Chondrocyte (in vitro differentiated cells): ENCODE measurements around the gene WSCD2. TPM values are rescaled to one million over a fixed set of nuclear protein-coding genes. Genes with fewer than 3 reads are reported as not detected.

Source experiments
- DNase-seq: peaks from one replicate; pipeline ENCODE4 v3.0.0; 2021; ENCODE audit warnings: mixed read lengths, low spot score
- H3K27ac Mint-ChIP-seq: one replicate; pipeline ENCODE4 v1.8.0; 2021; ENCODE audit warnings: mild to moderate bottlenecking, moderate library complexity, mixed read lengths; ENCODE audit not compliant: unreplicated experiment
- H3K27me3 Mint-ChIP-seq: 2 replicates; pipeline ENCODE4 v1.8.0; 2021; ENCODE audit warnings: low read depth, mixed read lengths
- H3K36me3 Mint-ChIP-seq: 2 replicates; pipeline ENCODE4 v1.8.0; 2021; ENCODE audit warnings: low read depth, mixed read lengths
- H3K4me1 Mint-ChIP-seq: 2 replicates; pipeline ENCODE4 v1.8.0; 2021; ENCODE audit warnings: low read depth, mild to moderate bottlenecking, mixed read lengths
- H3K4me3 Mint-ChIP-seq: one replicate; pipeline ENCODE4 v1.8.0; 2021; ENCODE audit warnings: mild to moderate bottlenecking, moderate library complexity, mixed read lengths; ENCODE audit not compliant: unreplicated experiment
- H3K9me3 Mint-ChIP-seq: 2 replicates; pipeline ENCODE4 v1.8.0; 2021; ENCODE audit warnings: low read depth, mixed read lengths
- CTCF ChIP-seq: fragments of 200-600 bp; sonication (generic); IDR thresholded peaks from 2 replicates; pipeline ENCODE4 v1.5.0; 2021; ENCODE audit warnings: antibody characterized with exemption, mild to moderate bottlenecking, moderate library complexity
- total RNA-seq: library from RNA; stranded (reverse); gene quantifications from 3 replicates; pipeline ENCODE4 v1.2.1, GENCODE V29; 2021

The WSCD2 gene
- total RNA-seq, 1 donor from 2014 or later = 0.32 TPM

- Mint-ChIP-seq H3K36me3 (no peaks in the 10 kb centered on the region), H3K27ac (no peak overlapping the region), H3K27me3 (peaks cover 36% of the 10 kb centered on the region), H3K4me3 (no peak overlapping the region), H3K9me3 (no peaks in the 10 kb centered on the region), H3K4me1 (no peaks in the 10 kb centered on the region)
- TF ChIP-seq CTCF = no peak
- DNase-seq = no peak
Measured at GRCh38 chr12:108122644-108123043, 6.4 kb upstream of the WSCD2 start.

GRCh38 chr12:108123402-108123801 lies 5.7 kb upstream of the WSCD2 start:
- no peak for DNase-seq
- Mint-ChIP-seq H3K27me3 (peaks cover 38% of the 10 kb centered on the region), H3K36me3 (no peaks in the 10 kb centered on the region), H3K4me3 (no peak overlapping the region), H3K27ac (no peak overlapping the region), H3K4me1 (peaks cover 2% of the 10 kb centered on the region), H3K9me3 (no peaks in the 10 kb centered on the region)
- TF ChIP-seq CTCF = no peak

GRCh38 chr12:108125073-108125472 lies 4.0 kb upstream of the WSCD2 start:
- peaks cover 7% of the 10 kb centered on the region for H3K4me1 Mint-ChIP-seq
- H3K27ac Mint-ChIP-seq = no peak overlapping the region
- TF ChIP-seq CTCF = no peak
- peaks cover 39% of the 10 kb centered on the region for H3K27me3 Mint-ChIP-seq
- no peak overlapping the region for H3K4me3 Mint-ChIP-seq
- no peak for DNase-seq
- H3K9me3 Mint-ChIP-seq = no peaks in the 10 kb centered on the region
- no peaks in the 10 kb centered on the region for H3K36me3 Mint-ChIP-seq

GRCh38 chr12:108126212-108126611 lies 2.9 kb upstream of the WSCD2 start:
- Mint-ChIP-seq H3K9me3 (no peaks in the 10 kb centered on the region), H3K27ac (no peak overlapping the region), H3K4me3 (no peak overlapping the region), H3K27me3 (peaks cover 39% of the 10 kb centered on the region), H3K36me3 (no peaks in the 10 kb centered on the region), H3K4me1 (peaks cover 9% of the 10 kb centered on the region)
- no peak for TF ChIP-seq CTCF
- no peak for DNase-seq

GRCh38 chr12:108126990-108127501 lies 2.0 kb upstream of the WSCD2 start:
- Mint-ChIP-seq H3K9me3 (no peaks in the 10 kb centered on the region), H3K4me3 (no peak overlapping the region), H3K27me3 (peaks cover 46% of the 10 kb centered on the region), H3K4me1 (peaks cover 9% of the 10 kb centered on the region), H3K36me3 (no peaks in the 10 kb centered on the region), H3K27ac (no peak overlapping the region)
- TF ChIP-seq CTCF = no peak
- no peak for DNase-seq
